ENCODE results near the gene C6orf136.
A peak's percentile ranks its signal among the peaks of the same experiment; 100 is the strongest.

Gene C6orf136

GRCh38 chr6:30612213-30612612 lies 34.7 kb upstream of the C6orf136 start:
- peak; percentile 2 for TF ChIP-seq CTCF (IDR thresholded peaks at IDR 0.05; ENCODE audit: low read depth, low read length, missing control alignments)
- no peak for DNase-seq (ENCODE audit: low read depth)

GRCh38 chr6:30612687-30613248 lies 34.2 kb upstream of the C6orf136 start:
- no peak overlapping the region for H3K4me3 ChIP-seq (ENCODE audit: low read depth, low read length)
- no peak for DNase-seq (ENCODE audit: low read depth)
- no peak for TF ChIP-seq CTCF (IDR thresholded peaks at IDR 0.05; ENCODE audit: low read depth, low read length, missing control alignments)

More at GRCh38 chr6:30612213-30612612, 34.7 kb upstream of the C6orf136 start:
- H3K4me3 ChIP-seq (ENCODE audit: low read depth, low read length): no peak overlapping the region

- no peak for DNase-seq (ENCODE audit: low read depth)
- TF ChIP-seq CTCF (IDR thresholded peaks at IDR 0.05; ENCODE audit: low read depth, low read length, missing control alignments): no peak
- no peak overlapping the region; the same call in 1 of the 2 replicates for H3K4me3 ChIP-seq (ENCODE audit: low read depth, low read length)
These were observed 33.5 kb upstream of the C6orf136 start for GRCh38 chr6:30613251-30614043.

GRCh38 chr6:30614044-30614842 lies 32.7 kb upstream of the C6orf136 start:
- DNase-seq (ENCODE audit: low read depth): no peak
- peak overlapping the region; percentile 81 for H3K4me3 ChIP-seq (ENCODE audit: low read depth, low read length)
- no peak for TF ChIP-seq CTCF (IDR thresholded peaks at IDR 0.05; ENCODE audit: low read depth, low read length, missing control alignments)

- TF ChIP-seq CTCF (IDR thresholded peaks at IDR 0.05; ENCODE audit: low read depth, low read length, missing control alignments): no peak
- peak; percentile 96 for DNase-seq (ENCODE audit: low read depth)
These were observed 32.1 kb upstream of the C6orf136 start for GRCh38 chr6:30614843-30615218.

GRCh38 chr6:30615219-30615957 lies 31.5 kb upstream of the C6orf136 start:
- DNase-seq (ENCODE audit: low read depth): no peak
- peak overlapping the region; percentile 81 for H3K4me3 ChIP-seq (ENCODE audit: low read depth, low read length)
- no peak for TF ChIP-seq CTCF (IDR thresholded peaks at IDR 0.05; ENCODE audit: low read depth, low read length, missing control alignments)

More at GRCh38 chr6:30614843-30615218, 32.1 kb upstream of the C6orf136 start:
- peak overlapping the region; percentile 81 for H3K4me3 ChIP-seq (ENCODE audit: low read depth, low read length)

Measured in GM12864 (cell line).